GM19452 (cell line): ENCODE results near the gene ITK.
A peak's percentile ranks its signal among the peaks of the same experiment; 100 is the strongest.
"Not testable (repeated sequence)": the region's sequence is repeated elsewhere in the genome, so short reads cannot be mapped to it uniquely, and the experiment has no call there.

ENCODE experiments used
- ATAC-seq: cut with Tn5 transposase; IDR thresholded peaks from one replicate; pipeline ENCODE4 v1.9.1; 2021; ENCODE audit not compliant: unreplicated experiment

ITK gene

GRCh38 chr5:157244704-157245103 is 64.1 kb downstream of the ITK start:
- not testable (repeated sequence) for ATAC-seq

GRCh38 chr5:157245476-157245875 is 64.8 kb downstream of the ITK start:
- no peak for ATAC-seq

GRCh38 chr5:157245886-157246285 is 65.2 kb downstream of the ITK start:
- ATAC-seq, result no peak

GRCh38 chr5:157247267-157247666 is 66.6 kb downstream of the ITK start:
- no peak for ATAC-seq

- no peak for ATAC-seq
Observed at GRCh38 chr5:157248821-157249470, 68.3 kb downstream of the ITK start.

- peak; percentile 96 for ATAC-seq
Observed at GRCh38 chr5:157252711-157253465, 72.2 kb downstream of the ITK start.

GRCh38 chr5:157253547-157253946 is 72.9 kb downstream of the ITK start:
- ATAC-seq, result peak; percentile 39

- ATAC-seq, result no peak
Observed at GRCh38 chr5:157258450-157258849, 77.8 kb downstream of the ITK start.

GRCh38 chr5:157259699-157260098 is 79.1 kb downstream of the ITK start:
- ATAC-seq, result no peak

GRCh38 chr5:157263496-157264090 is 83.0 kb downstream of the ITK start:
- ATAC-seq, result no peak

- peak; percentile 87 for ATAC-seq
Observed at GRCh38 chr5:157265714-157266285, 85.2 kb downstream of the ITK start, which contains the start of gene CYFIP2. Gene CYFIP2, plus strand, starts transcription at chr5:157266123. Its CDS starts 19,239 bp downstream, at chr5:157285362.

GRCh38 chr5:157266286-157267007 is 85.8 kb downstream of the ITK start:
- peak; percentile 53 for ATAC-seq

GRCh38 chr5:157267025-157267424 is 86.4 kb downstream of the ITK start:
- ATAC-seq, result no peak

- ATAC-seq, result no peak
Observed at GRCh38 chr5:157267761-157268480, 87.3 kb downstream of the ITK start.

GRCh38 chr5:157269165-157269671 is 88.6 kb downstream of the ITK start:
- ATAC-seq, result no peak

- ATAC-seq, result no peak
Observed at GRCh38 chr5:157269761-157270272, 89.2 kb downstream of the ITK start.

GRCh38 chr5:157270771-157271170 is 90.1 kb downstream of the ITK start:
- no peak for ATAC-seq

GRCh38 chr5:157271740-157272271 is 91.2 kb downstream of the ITK start:
- peak; percentile 87 for ATAC-seq

- ATAC-seq, result peak; percentile 48
Observed at GRCh38 chr5:157273131-157273556, 92.5 kb downstream of the ITK start.

GRCh38 chr5:157275403-157275802 is 94.8 kb downstream of the ITK start:
- no peak for ATAC-seq
